OCI-LY3 (cell line): Measurements from ENCODE around the gene AIFM1.

Experiments used
- CTCF ChIP-seq: fragments of 200-600, 300-600 bp; sonication (generic); IDR thresholded peaks from 2 replicates; pipeline ENCODE4 v1.5.1; 2014; ENCODE audit warnings: antibody characterized with exemption, low read length, low read depth
- EZH2phosphoT487 ChIP-seq: fragments of 200-600 bp; shearing (Covaris generic); IDR thresholded peaks from 2 replicates; pipeline ENCODE4 v1.6.1; 2018; ENCODE audit warnings: antibody characterized with exemption, mixed run types, low read depth

- no peak for TF ChIP-seq CTCF
- TF ChIP-seq EZH2phosphoT487, result no peak
Measured at GRCh38 chrX:130084631-130085237, 80.9 kb downstream of the AIFM1 start.
